ENCODE data around the gene HTT. TPM values are rescaled to one million over a fixed set of nuclear protein-coding genes. Genes with fewer than 3 reads are reported as not detected.

HTT gene
- total RNA-seq, 1 donor from 2014 or later, result 73.6 TPM

GRCh38 chr4:3031357-3032082, 43.0 kb upstream of the HTT start:
- no peaks in the 10 kb centered on the region for H3K9me3 Mint-ChIP-seq
- no peaks in the 10 kb centered on the region for H3K4me1 Mint-ChIP-seq
- no peaks in the 10 kb centered on the region for H3K36me3 Mint-ChIP-seq
- TF ChIP-seq CTCF (IDR thresholded peaks at IDR 0.05; ENCODE audit: unreplicated experiment), result no peak
- no peaks in the 10 kb centered on the region for H3K27me3 Mint-ChIP-seq (ENCODE audit: low read depth)
- no peak overlapping the region for H3K27ac Mint-ChIP-seq
- no peak overlapping the region for H3K4me3 Mint-ChIP-seq
- no peak for DNase-seq (ENCODE audit: low spot score in 2 of 2, unreplicated experiment in 2 of 2)

GRCh38 chr4:3034231-3034630, 40.2 kb upstream of the HTT start:
- Mint-ChIP-seq H3K9me3 (no peaks in the 10 kb centered on the region), H3K36me3 (no peaks in the 10 kb centered on the region), H3K27me3 (ENCODE audit: low read depth) (no peaks in the 10 kb centered on the region), H3K27ac (no peak overlapping the region), H3K4me3 (no peak overlapping the region), H3K4me1 (peaks cover 12% of the 10 kb centered on the region)
- DNase-seq (ENCODE audit: low spot score in 2 of 2, unreplicated experiment in 2 of 2), result no peak
- TF ChIP-seq CTCF (IDR thresholded peaks at IDR 0.05; ENCODE audit: unreplicated experiment), result no peak

GRCh38 chr4:3035249-3035648, 39.2 kb upstream of the HTT start:
- no peak for TF ChIP-seq CTCF (IDR thresholded peaks at IDR 0.05; ENCODE audit: unreplicated experiment)
- Mint-ChIP-seq H3K27me3 (ENCODE audit: low read depth) (no peaks in the 10 kb centered on the region), H3K4me3 (no peak overlapping the region), H3K36me3 (no peaks in the 10 kb centered on the region), H3K4me1 (peaks cover 12% of the 10 kb centered on the region), H3K27ac (no peak overlapping the region), H3K9me3 (no peaks in the 10 kb centered on the region)
- DNase-seq (ENCODE audit: low spot score in 2 of 2, unreplicated experiment in 2 of 2), result no peak

GRCh38 chr4:3035674-3036073, 38.8 kb upstream of the HTT start:
- peaks cover 12% of the 10 kb centered on the region for H3K4me1 Mint-ChIP-seq
- H3K27ac Mint-ChIP-seq, result no peak overlapping the region
- no peak overlapping the region for H3K4me3 Mint-ChIP-seq
- no peak for DNase-seq (ENCODE audit: low spot score in 2 of 2, unreplicated experiment in 2 of 2)
- no peak for TF ChIP-seq CTCF (IDR thresholded peaks at IDR 0.05; ENCODE audit: unreplicated experiment)
- H3K9me3 Mint-ChIP-seq, result no peaks in the 10 kb centered on the region
- H3K27me3 Mint-ChIP-seq (ENCODE audit: low read depth), result no peaks in the 10 kb centered on the region
- H3K36me3 Mint-ChIP-seq, result no peaks in the 10 kb centered on the region

GRCh38 chr4:3036131-3036952, 38.1 kb upstream of the HTT start:
- peaks cover 12% of the 10 kb centered on the region for H3K4me1 Mint-ChIP-seq
- no peak for DNase-seq (ENCODE audit: low spot score in 2 of 2, unreplicated experiment in 2 of 2)
- H3K4me3 Mint-ChIP-seq, result no peak overlapping the region
- no peak for TF ChIP-seq CTCF (IDR thresholded peaks at IDR 0.05; ENCODE audit: unreplicated experiment)
- H3K36me3 Mint-ChIP-seq, result no peaks in the 10 kb centered on the region
- no peaks in the 10 kb centered on the region for H3K27me3 Mint-ChIP-seq (ENCODE audit: low read depth)
- H3K9me3 Mint-ChIP-seq, result no peaks in the 10 kb centered on the region
- H3K27ac Mint-ChIP-seq, result no peak overlapping the region

All from mesothelial cell of epicardium (in vitro differentiated cells).